AG10803 (cell line): ENCODE measurements around the gene CDK11A.
A peak's percentile ranks its signal among the peaks of the same experiment; 100 is the strongest.

Experiments
- DNase-seq: peaks from one replicate; pipeline ENCODE4 v3.0.0; 2010; ENCODE audit warnings: low read depth
- H3K4me3 ChIP-seq: 2 replicates; pipeline ENCODE4 v1.5.1; 2011; ENCODE audit warnings: mild to moderate bottlenecking, low read length, control low read depth
- TF ChIP-seq, protein P1 (sequence below): conservative IDR thresholded peaks from 2 replicates; pipeline ENCODE4 v1.5.1; 2011; ENCODE audit warnings: mild to moderate bottlenecking, low read length, control low read depth, inconsistent platforms

CDK11A gene

DNA sequence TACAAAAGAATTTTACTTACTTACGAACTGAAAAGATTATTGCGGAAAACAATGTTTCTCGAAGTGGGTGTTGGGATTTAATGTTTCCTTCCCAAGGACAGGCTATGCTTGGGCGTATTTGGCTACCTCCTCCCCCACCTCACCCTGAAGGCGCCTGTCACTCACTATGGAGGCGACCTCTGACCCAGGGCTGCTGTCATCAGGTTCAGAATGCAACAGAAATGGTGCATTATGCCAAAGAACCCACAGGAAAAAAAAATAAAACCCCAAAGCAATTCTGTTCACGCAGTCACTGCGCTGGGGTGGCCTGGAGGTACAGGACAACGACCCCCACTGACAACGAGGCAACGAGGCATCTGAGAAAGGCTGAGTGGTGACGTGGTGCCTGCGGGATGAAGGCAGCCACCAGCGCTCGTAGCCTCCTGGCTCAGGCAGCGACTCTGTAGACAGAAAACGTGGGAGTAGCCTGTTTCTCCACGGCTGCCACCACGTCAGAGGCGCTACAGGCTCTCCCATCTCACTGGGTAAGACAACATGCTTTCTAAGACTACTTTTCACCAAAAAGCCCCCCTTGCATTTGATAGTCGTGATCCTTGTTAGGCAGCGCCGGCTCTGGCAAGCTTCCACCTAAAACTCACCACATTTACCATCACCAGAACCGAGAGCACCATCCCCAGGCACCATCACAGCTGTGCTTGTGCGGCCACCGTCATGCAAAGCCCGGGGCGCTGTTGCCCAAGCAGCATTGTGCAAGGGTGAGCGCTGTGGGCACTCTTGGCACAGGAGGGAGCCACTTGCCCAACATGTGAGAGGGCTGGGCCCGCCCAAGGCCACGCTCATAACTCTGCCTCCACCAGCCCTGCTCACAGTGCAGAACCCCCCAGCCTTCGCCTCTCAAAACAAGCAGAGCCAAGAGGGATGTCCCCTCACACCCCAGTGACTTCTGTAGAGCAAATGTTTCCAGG lies 39.8 kb upstream of the CDK11A start:
- TF ChIP-seq, protein P1, sequence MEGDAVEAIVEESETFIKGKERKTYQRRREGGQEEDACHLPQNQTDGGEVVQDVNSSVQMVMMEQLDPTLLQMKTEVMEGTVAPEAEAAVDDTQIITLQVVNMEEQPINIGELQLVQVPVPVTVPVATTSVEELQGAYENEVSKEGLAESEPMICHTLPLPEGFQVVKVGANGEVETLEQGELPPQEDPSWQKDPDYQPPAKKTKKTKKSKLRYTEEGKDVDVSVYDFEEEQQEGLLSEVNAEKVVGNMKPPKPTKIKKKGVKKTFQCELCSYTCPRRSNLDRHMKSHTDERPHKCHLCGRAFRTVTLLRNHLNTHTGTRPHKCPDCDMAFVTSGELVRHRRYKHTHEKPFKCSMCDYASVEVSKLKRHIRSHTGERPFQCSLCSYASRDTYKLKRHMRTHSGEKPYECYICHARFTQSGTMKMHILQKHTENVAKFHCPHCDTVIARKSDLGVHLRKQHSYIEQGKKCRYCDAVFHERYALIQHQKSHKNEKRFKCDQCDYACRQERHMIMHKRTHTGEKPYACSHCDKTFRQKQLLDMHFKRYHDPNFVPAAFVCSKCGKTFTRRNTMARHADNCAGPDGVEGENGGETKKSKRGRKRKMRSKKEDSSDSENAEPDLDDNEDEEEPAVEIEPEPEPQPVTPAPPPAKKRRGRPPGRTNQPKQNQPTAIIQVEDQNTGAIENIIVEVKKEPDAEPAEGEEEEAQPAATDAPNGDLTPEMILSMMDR: no peak
- DNase-seq: peak; percentile 57
- H3K4me3 ChIP-seq: no peak overlapping the region

- no peak overlapping the region for H3K4me3 ChIP-seq
- TF ChIP-seq, protein P1: no peak
- DNase-seq: no peak
These were observed 37.6 kb upstream of the CDK11A start for GRCh38 chr1:1761504-1762376.

DNA sequence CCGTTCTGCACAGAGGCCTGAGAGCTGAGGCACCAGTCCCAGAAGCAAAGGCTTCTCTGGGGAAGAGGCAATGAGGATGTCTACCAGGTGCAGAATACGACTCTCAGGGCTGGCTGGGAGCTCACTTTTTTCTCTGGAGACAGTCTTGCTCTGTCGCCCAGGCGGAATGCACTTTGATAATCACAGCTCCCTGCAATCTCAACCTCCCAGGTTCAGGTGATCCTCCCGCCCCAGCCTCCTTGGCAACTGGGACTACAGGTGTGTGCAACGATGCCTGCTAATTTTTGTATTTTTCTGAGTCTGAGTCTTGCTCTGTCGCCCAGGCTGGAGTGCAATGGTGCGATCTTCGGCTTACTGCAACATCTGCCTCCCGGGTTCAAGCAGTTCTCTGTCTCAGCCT lies 36.6 kb upstream of the CDK11A start:
- no peak overlapping the region for H3K4me3 ChIP-seq
- DNase-seq: no peak
- TF ChIP-seq, protein P1: no peak

GRCh38 chr1:1760345-1760650 lies 36.1 kb upstream of the CDK11A start:
- TF ChIP-seq, protein P1: no peak
- no peak for DNase-seq
- no peak overlapping the region for H3K4me3 ChIP-seq

DNA sequence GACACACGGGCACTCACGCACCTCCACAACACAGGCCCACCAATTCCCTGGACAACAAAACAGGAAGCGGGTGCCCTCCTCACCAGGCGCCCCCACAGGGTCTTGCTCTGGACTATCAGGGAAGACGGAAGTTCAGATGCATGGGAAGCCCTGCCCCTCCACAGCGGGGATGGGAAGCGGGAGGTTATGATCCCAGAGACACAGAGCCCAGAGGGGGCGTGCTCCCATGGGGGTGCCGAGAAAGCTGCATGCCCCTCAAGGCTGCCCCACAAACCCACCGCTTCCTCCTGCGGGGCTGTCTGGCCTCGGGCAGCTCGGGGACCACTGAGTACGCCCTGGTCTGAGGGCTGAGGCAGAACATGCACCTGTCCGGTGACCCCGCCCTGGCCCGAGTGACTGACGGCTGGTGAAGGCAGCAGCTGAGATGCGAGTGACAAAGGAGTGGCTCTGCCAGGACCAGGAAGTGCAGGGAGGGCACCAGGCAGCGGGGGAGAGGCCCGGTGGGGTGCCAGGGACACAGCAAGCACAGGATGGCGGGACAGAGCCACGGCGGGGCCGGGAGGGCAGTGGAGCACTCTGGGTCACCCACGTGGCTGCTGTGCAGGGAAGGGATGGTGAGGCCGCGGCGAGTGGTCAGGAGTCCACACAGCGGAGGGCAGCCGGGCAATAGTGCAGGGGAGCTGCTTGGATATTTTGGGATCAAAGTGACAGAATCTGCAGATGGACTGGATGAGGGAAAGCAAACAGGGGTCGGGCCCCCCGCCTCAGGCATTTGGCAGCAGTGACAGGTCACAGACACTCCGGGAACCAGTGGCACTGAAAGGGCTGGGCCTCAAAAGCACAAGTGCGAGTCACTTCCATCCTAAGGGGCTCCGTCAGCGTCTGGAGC lies 35.5 kb upstream of the CDK11A start:
- no peak for DNase-seq
- no peak overlapping the region for H3K4me3 ChIP-seq
- TF ChIP-seq, protein P1: no peak

GRCh38 chr1:1758692-1759455 lies 34.7 kb upstream of the CDK11A start:
- no peak for DNase-seq
- TF ChIP-seq, protein P1: no peak
- H3K4me3 ChIP-seq: no peak overlapping the region
